B cell (primary cell): ENCODE data around the gene CBX8.

Experiments used
- CTCF ChIP-seq: fragments of 200-600 bp; IDR thresholded peaks from one replicate; pipeline ENCODE4 v1.8.0; 2022; ENCODE audit warnings: antibody characterized with exemption, mild to moderate bottlenecking
- EZH2 ChIP-seq: IDR thresholded peaks from 2 replicates; pipeline ENCODE4 v1.6.1; 2012; ENCODE audit warnings: borderline replicate concordance, low read depth, mild to moderate bottlenecking, moderate library complexity, low read length; ENCODE audit not compliant: insufficient read depth, poor library complexity, severe bottlenecking

GRCh38 chr17:79785017-79785899 lies 11.6 kb downstream of the CBX8 start:
- TF ChIP-seq CTCF (no peak), EZH2 (no peak)
